ENCODE measurements around the gene DSP. TPM values are rescaled to one million over a fixed set of nuclear protein-coding genes. Genes with fewer than 3 reads are reported as not detected.

DSP gene
- total and polyA plus RNA-seq, 2 donors = 4.3 to 33.9 TPM

Other genes with a start within 250 kb of the DSP start
- gene SSR1, start 228.5 kb upstream of the DSP start, total RNA-seq = 100.0 TPM
- gene SSR1, start 228.5 kb upstream of the DSP start, polyA plus RNA-seq = 55.6 TPM
- gene CAGE1, start 151.9 kb upstream of the DSP start, total RNA-seq = not detected
- gene CAGE1, start 151.9 kb upstream of the DSP start, polyA plus RNA-seq = not detected
- 26.3 TPM for gene RIOK1, start 151.9 kb upstream of the DSP start, total RNA-seq
- gene RIOK1, start 151.9 kb upstream of the DSP start, polyA plus RNA-seq = 17.5 TPM
- 34.4 TPM for gene SNRNP48, start 48.5 kb downstream of the DSP start, total RNA-seq
- 11.0 TPM for gene SNRNP48, start 48.5 kb downstream of the DSP start, polyA plus RNA-seq
- gene BMP6, start 184.4 kb downstream of the DSP start, total RNA-seq = 11.7 TPM
- 3.8 TPM for gene BMP6, start 184.4 kb downstream of the DSP start, polyA plus RNA-seq